HCT116 (cell line): ENCODE results near the gene PTPN4. TPM values are rescaled to one million over a fixed set of nuclear protein-coding genes. Genes with fewer than 3 reads are reported as not detected.

ENCODE experiments used
- ATAC-seq: fragments of 200-7000 bp; cut with Tn5 transposase; 2 replicates; pipeline ENCODE4 v1.9.1; 2020; ENCODE audit warnings: mild to moderate bottlenecking, moderate library complexity
- BruUV-seq: library from RNA; stranded (reverse); fragments of 400-500 nt; replicated peaks from 2 replicates; lab custom pipeline; 2021; lab: Mats Ljungman, UMichigan
- CTCF ChIA-PET: fragments of 300-600 bp; sonication (Branson Sonifier 250); formaldehyde crosslinking; loops from one replicate; lab custom pipeline; 2021; ENCODE audit warnings: antibody characterized with exemption; lab: Charles Lee
- POLR2A ChIA-PET: fragments of 300-600, 350-600 bp; sonication (Branson Sonifier 250); formaldehyde crosslinking; loops from one replicate; lab custom pipeline; 2021; ENCODE audit warnings: antibody characterized with exemption; lab: Charles Lee
- RAD21 ChIA-PET, 2 experiments: fragments of 300-600 bp; sonication (Branson Sonifier 250); formaldehyde crosslinking; loops; one replicate each; lab custom pipeline; 2023; ENCODE audit warnings: low total read pairs in 2 of 2; ENCODE audit not compliant: uncharacterized antibody in 2 of 2, unreplicated experiment in 2 of 2, low non-redundant PET in 1 of 2; lab: Charles Lee
- DNase-seq: peaks from one replicate; pipeline ENCODE4 v3.0.0-alpha.2; 2010; ENCODE audit warnings: low read depth, low spot score
- H2AFZ ChIP-seq: fragments of 200-600 bp; shearing (Covaris generic), sonication (generic); 2 replicates; pipeline ENCODE4 v1.6.1; 2017; ENCODE audit warnings: low read depth, mixed run types, mixed read lengths, antibody characterized with exemption, low read length; ENCODE audit not compliant: poor library complexity, severe bottlenecking
- H3K27ac ChIP-seq: 2 replicates; pipeline ENCODE4 v1.5.1; 2012; ENCODE audit warnings: low read depth, low read length
- H3K27me3 ChIP-seq: fragments of 200-600 bp; sonication (generic); 2 replicates; pipeline ENCODE4 v1.6.1; 2016; ENCODE audit warnings: mixed run types, low read length, mixed read lengths; ENCODE audit not compliant: insufficient read depth
- H3K36me3 ChIP-seq, 2 experiments: fragments of 200-500 bp in 1 of 2; fragments of 200-600 bp in 1 of 2; sonication (Bioruptor generic) in 1 of 2; sonication (generic) in 1 of 2; 2 replicates each; pipeline versions ENCODE4 v1.5.1 to v1.6.1; 2014 to 2016; ENCODE audit warnings: low read length in 2 of 2, inconsistent platforms in 1 of 2, mixed read lengths in 1 of 2, mixed run types in 1 of 2; ENCODE audit not compliant: insufficient read depth in 2 of 2, control insufficient read depth in 1 of 2
- H3K4me1 ChIP-seq, 2 experiments: fragments of 200-600 bp in 1 of 2; sonication (generic) in 1 of 2; 2 replicates each; pipeline versions ENCODE4 v1.5.1 to v1.6.1; 2012 to 2017; ENCODE audit warnings: low read length in 2 of 2, inconsistent platforms in 1 of 2, mild to moderate bottlenecking in 1 of 2, mixed read lengths in 1 of 2, mixed run types in 1 of 2, moderate library complexity in 1 of 2; ENCODE audit not compliant: insufficient read depth in 2 of 2, control insufficient read depth in 1 of 2
- H3K4me2 ChIP-seq: fragments of 200-600 bp; sonication (generic); 2 replicates; pipeline ENCODE4 v1.6.1; 2017; ENCODE audit warnings: mixed run types, low read length, mixed read lengths
- H3K4me3 ChIP-seq, 2 experiments: fragments of 200-600 bp in 1 of 2; sonication (generic) in 1 of 2; replicated peaks in 1 of 2; 2 replicates each; pipeline ENCODE4 v1.5.1; 2011 to 2016; ENCODE audit warnings: low read length in 2 of 2, control low read depth in 1 of 2, low read depth in 1 of 2, mild to moderate bottlenecking in 1 of 2, mixed read lengths in 1 of 2, mixed run types in 1 of 2
- H3K79me2 ChIP-seq: fragments of 200-600 bp; sonication (generic); 2 replicates; pipeline ENCODE4 v1.6.1; 2017; ENCODE audit warnings: mild to moderate bottlenecking, mixed run types, low read length, moderate library complexity, mixed read lengths; ENCODE audit not compliant: insufficient read depth
- H3K9ac ChIP-seq: fragments of 200-600 bp; sonication (generic); 2 replicates; pipeline ENCODE4 v1.6.1; 2016; ENCODE audit warnings: low read length, mixed read lengths
- H3K9me2 ChIP-seq: fragments of 200-600 bp; sonication (generic), shearing (Covaris generic); 2 replicates; pipeline ENCODE4 v1.6.1; 2017; ENCODE audit warnings: mixed run types, mild to moderate bottlenecking, moderate library complexity; ENCODE audit not compliant: insufficient read depth
- H3K9me3 ChIP-seq, 2 experiments: fragments of 200-500 bp in 1 of 2; fragments of 200-600 bp in 1 of 2; sonication (Bioruptor generic) in 1 of 2; sonication (generic) in 1 of 2; 2 replicates each; pipeline ENCODE4 v1.6.1; 2014 to 2017; ENCODE audit warnings: low read length in 2 of 2, mixed read lengths in 2 of 2, inconsistent platforms in 1 of 2, low read depth in 1 of 2, mild to moderate bottlenecking in 1 of 2, mixed run types in 1 of 2, moderate library complexity in 1 of 2; ENCODE audit not compliant: control insufficient read depth in 1 of 2, insufficient read depth in 1 of 2
- H4K20me1 ChIP-seq: fragments of 200-600 bp; sonication (generic), shearing (Covaris generic); 2 replicates; pipeline ENCODE4 v1.6.1; 2017; ENCODE audit warnings: mixed run types, mild to moderate bottlenecking, moderate library complexity; ENCODE audit not compliant: insufficient read depth
- ATF3 ChIP-seq: IDR thresholded peaks from 2 replicates; pipeline ENCODE4 v1.6.1; 2012
- EZH2 ChIP-seq: fragments of 200-600 bp; sonication (generic); IDR thresholded peaks from 2 replicates; pipeline ENCODE4 v1.6.1; 2017; ENCODE audit warnings: antibody characterized with exemption, mixed run types
- FOSL1 ChIP-seq: IDR thresholded peaks from 2 replicates; pipeline ENCODE4 v1.6.1; 2012; ENCODE audit warnings: low read depth
- POLR2A ChIP-seq: IDR thresholded peaks from 2 replicates; pipeline ENCODE4 v1.7.0; 2011; ENCODE audit warnings: borderline replicate concordance; ENCODE audit not compliant: insufficient read depth, insufficient read length; ENCODE audit errors: extremely low read depth
- RAD21 ChIP-seq: IDR thresholded peaks from 2 replicates; pipeline ENCODE4 v1.6.1; 2012; ENCODE audit warnings: low read depth, mild to moderate bottlenecking
- SP1 ChIP-seq: IDR thresholded peaks from 2 replicates; pipeline ENCODE4 v1.6.1; 2012; ENCODE audit warnings: low read depth
- SRF ChIP-seq: IDR thresholded peaks from 2 replicates; pipeline ENCODE4 v1.6.1; 2012; ENCODE audit warnings: low read depth
- TCF7L2 ChIP-seq: IDR thresholded peaks from 2 replicates; pipeline ENCODE4 v1.7.0; 2011; ENCODE audit warnings: borderline replicate concordance, inconsistent platforms; ENCODE audit not compliant: insufficient read depth, insufficient read length; ENCODE audit errors: extremely low read depth
- ZBTB33 ChIP-seq: IDR thresholded peaks from 2 replicates; pipeline ENCODE4 v1.6.1; 2011; ENCODE audit warnings: mild to moderate bottlenecking, low read length, moderate library complexity; ENCODE audit not compliant: insufficient replicate concordance; ENCODE audit errors: extremely low read depth
- ZNF274 ChIP-seq: fragments of 200-500 bp; sonication (Bioruptor generic); IDR thresholded peaks from 2 replicates; pipeline ENCODE4 v1.6.1; 2014; ENCODE audit warnings: mild to moderate bottlenecking, low read depth, low read length, inconsistent platforms
- intact Hi-C: fragments of 100-400 bp; cut with micrococcal nuclease; formaldehyde crosslinking; loops from 2 replicates; pipeline ENCODE4 v1.10.0; 2022
- total RNA-seq: library from RNA; stranded (reverse); gene quantifications from one replicate; pipeline ENCODE4 v1.2.1, GENCODE V29; 2021; ENCODE audit not compliant: unreplicated experiment

Gene PTPN4
- total RNA-seq, 1 experiment from 2014 or later = 38.4 TPM

- POLR2A ChIA-PET = no interaction called here
- Histone ChIP-seq H3K9ac (no peak overlapping the region), H3K9me2 (no peaks in the 10 kb centered on the region), H3K9me3 (no peaks in the 10 kb centered on the region), H3K27ac (no peak overlapping the region), H3K4me2 (no peak overlapping the region), H2AFZ (no peak overlapping the region), H3K4me3 (no peak overlapping the region), H3K79me2 (no peaks in the 10 kb centered on the region), H3K36me3 (0 out of 4 replicates have a peak, but pooled peaks cover 0 to 4% of the 10 kb centered on the region in 2 experiments), H4K20me1 (no peaks in the 10 kb centered on the region), H3K4me1 (no peaks in the 10 kb centered on the region), H3K27me3 (no peaks in the 10 kb centered on the region)
- DNase-seq (no peak), ATAC-seq (no peak)
- BruUV-seq = no TSS peak
- CTCF ChIA-PET = no interaction called here
- no peak for TF ChIP-seq POLR2A
- no peak for TF ChIP-seq ZBTB33
- no peak for TF ChIP-seq EZH2
- no peak for TF ChIP-seq RAD21
- no peak for TF ChIP-seq TCF7L2
- no peak for TF ChIP-seq SP1
- TF ChIP-seq SRF = no peak
- no peak for TF ChIP-seq ZNF274
- TF ChIP-seq FOSL1 = no peak
- TF ChIP-seq ATF3 = no peak
- intact Hi-C loops = no loop called here
- RAD21 ChIA-PET = no interaction called here
Observed at GRCh38 chr2:119934319-119934718, 174.6 kb downstream of the PTPN4 start.
